Measurements from ENCODE around the gene TCEA3. TPM values are rescaled to one million over a fixed set of nuclear protein-coding genes. Genes with fewer than 3 reads are reported as not detected.

The TCEA3 gene
- total and polyA plus RNA-seq, 7 donors = 70.2 to 301 (median 195) TPM

GRCh38 chr1:23456226-23456625 is 31.7 kb upstream of the TCEA3 start:
- 90 to 93% (median 91%) methylated on average over 5 of the region's 5 CpGs for WGBS, 3 donors
- peaks cover 0 to 20% of the 10 kb centered on the region in 2 donors for H3K36me3 ChIP-seq (ENCODE audit: insufficient read depth in 1 of 2, low read depth in 1 of 2)
- H3K27me3 ChIP-seq (ENCODE audit: insufficient read depth in 3 of 3, low read length in 2 of 3) = no peaks in the 10 kb centered on the region
- ATAC-seq (no peak), DNase-seq (no peak)
- H3K4me1 ChIP-seq = peaks cover 33% of the 10 kb centered on the region
- intact Hi-C loops (cut with DNase I) = no loop called here
- H3K9me3 ChIP-seq = no peaks in the 10 kb centered on the region
- TF ChIP-seq CTCF (IDR thresholded peaks at IDR 0.05) = no peak
- no peak overlapping the region for H3K27ac ChIP-seq
- H3K4me3 ChIP-seq = no peak overlapping the region

- DNase-seq (no peak), ATAC-seq (no peak)
- Histone ChIP-seq H3K4me3 (no peak overlapping the region), H3K4me1 (peaks cover 34% of the 10 kb centered on the region), H3K36me3 (ENCODE audit: insufficient read depth in 1 of 2, low read depth in 1 of 2) (peaks cover 0 to 37% of the 10 kb centered on the region in 2 donors), H3K27me3 (ENCODE audit: insufficient read depth in 3 of 3, low read length in 2 of 3) (no peaks in the 10 kb centered on the region), H3K27ac (no peak overlapping the region), H3K9me3 (no peaks in the 10 kb centered on the region)
- 82 to 100% (median 88%) methylated on average over 3 of the region's 3 CpGs for WGBS, 3 donors
- no peak for TF ChIP-seq CTCF (IDR thresholded peaks at IDR 0.05)
- intact Hi-C loops (cut with DNase I) = no loop called here
Measured at GRCh38 chr1:23453455-23454000, 29.0 kb upstream of the TCEA3 start.

DNA sequence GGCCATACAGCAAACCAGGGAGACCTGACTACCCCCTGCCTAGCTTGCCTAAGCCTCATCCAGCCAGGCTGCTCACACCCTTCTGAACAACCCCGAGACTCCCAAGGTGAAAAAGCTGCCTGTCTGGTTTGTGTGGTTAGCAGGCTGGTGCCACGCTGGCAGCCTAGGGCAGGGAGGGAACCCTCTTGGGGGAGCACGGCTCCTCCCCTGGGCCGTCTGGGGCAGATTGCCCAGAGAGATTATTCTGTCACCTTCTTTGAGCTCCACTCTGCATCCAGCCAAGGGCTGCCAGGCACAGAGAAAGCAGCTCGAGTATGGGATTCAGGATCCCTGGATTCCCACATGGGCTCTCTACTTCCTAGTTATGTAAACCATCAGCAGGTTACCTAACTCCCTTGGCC is 27.5 kb upstream of the TCEA3 start:
- H3K4me1 ChIP-seq = peaks cover 23% of the 10 kb centered on the region
- H3K27ac ChIP-seq = peak overlapping the region; percentile 4
- DNase-seq = peak; percentile 52 to 80
- no peaks in the 10 kb centered on the region for H3K27me3 ChIP-seq (ENCODE audit: insufficient read depth in 3 of 3, low read length in 2 of 3)
- peak; percentile 78 to 86 (median 82) for ATAC-seq
- WGBS, 3 donors = 20 to 37% (median 34%) methylated on average over 5 of the region's 5 CpGs
- H3K4me3 ChIP-seq = no peak overlapping the region
- TF ChIP-seq CTCF (IDR thresholded peaks at IDR 0.05) = no peak
- peaks cover 0 to 42% of the 10 kb centered on the region in 2 donors for H3K36me3 ChIP-seq (ENCODE audit: insufficient read depth in 1 of 2, low read depth in 1 of 2)
- intact Hi-C loops (cut with DNase I) = no loop called here
- no peaks in the 10 kb centered on the region for H3K9me3 ChIP-seq

DNA sequence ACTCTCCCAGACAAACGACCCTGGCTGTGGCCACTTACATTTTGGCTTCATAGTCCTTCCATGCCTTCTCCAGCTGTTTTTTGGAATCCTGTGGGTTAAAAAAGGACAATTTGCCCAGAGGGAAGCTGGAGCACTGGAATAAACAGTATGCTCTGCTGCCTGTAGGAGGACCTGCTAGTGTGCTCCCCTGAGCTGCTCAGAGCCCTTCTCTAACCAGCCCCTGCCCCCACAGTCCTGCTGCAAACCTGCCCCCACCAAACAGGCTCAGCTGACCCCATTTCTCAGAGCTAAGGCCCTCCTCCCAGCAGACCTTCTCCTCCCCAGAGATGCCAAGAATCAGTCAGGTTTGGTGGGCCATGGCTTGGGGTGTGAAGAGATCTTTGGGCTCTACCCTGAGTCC is 26.9 kb upstream of the TCEA3 start:
- Histone ChIP-seq H3K4me1 (peaks cover 23% of the 10 kb centered on the region), H3K27ac (no peak overlapping the region), H3K4me3 (no peak overlapping the region), H3K27me3 (ENCODE audit: insufficient read depth in 3 of 3, low read length in 2 of 3) (no peaks in the 10 kb centered on the region), H3K36me3 (ENCODE audit: insufficient read depth in 1 of 2, low read depth in 1 of 2) (peaks cover 0 to 42% of the 10 kb centered on the region in 2 donors), H3K9me3 (no peaks in the 10 kb centered on the region)
- peak in 1 of 4 donors; percentile 2 for ATAC-seq
- no peak for DNase-seq
- no peak for TF ChIP-seq CTCF (IDR thresholded peaks at IDR 0.05)
- intact Hi-C loops (cut with DNase I) = no loop called here
- 17 to 59% (median 45%) methylated on average over 1 of the region's 1 CpG for WGBS, 3 donors

DNA sequence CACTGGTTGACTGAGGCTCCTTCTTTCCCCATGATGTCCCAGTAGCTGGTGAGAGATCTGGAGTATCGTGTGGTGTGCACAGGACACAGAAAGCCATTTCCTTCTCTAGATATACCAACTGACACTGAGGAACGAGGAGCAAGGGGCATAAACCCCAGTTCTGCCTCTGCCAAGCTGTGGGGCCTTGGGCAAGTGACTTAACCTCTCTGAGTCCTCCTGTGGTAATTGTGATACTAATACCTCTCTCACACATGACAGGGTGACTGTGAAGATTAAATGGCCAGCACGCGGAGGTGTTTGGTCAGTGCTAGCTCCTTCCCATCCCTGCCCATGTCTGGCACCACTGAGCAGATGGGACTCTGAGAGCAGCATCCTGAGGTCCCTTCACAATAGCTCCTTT is 26.3 kb upstream of the TCEA3 start:
- H3K9me3 ChIP-seq = no peaks in the 10 kb centered on the region
- intact Hi-C loops (cut with DNase I) = no loop called here
- H3K27me3 ChIP-seq (ENCODE audit: insufficient read depth in 3 of 3, low read length in 2 of 3) = no peaks in the 10 kb centered on the region
- H3K4me3 ChIP-seq = no peak overlapping the region
- DNase-seq (no peak), ATAC-seq (no peak)
- peaks cover 0 to 41% of the 10 kb centered on the region in 2 donors for H3K36me3 ChIP-seq (ENCODE audit: insufficient read depth in 1 of 2, low read depth in 1 of 2)
- TF ChIP-seq CTCF (IDR thresholded peaks at IDR 0.05) = no peak
- H3K4me1 ChIP-seq = peaks cover 23% of the 10 kb centered on the region
- no peak overlapping the region for H3K27ac ChIP-seq
- WGBS, 3 donors = 91 to 92% (median 92%) methylated on average over 4 of the region's 4 CpGs

All from psoas muscle (tissue), 8 donors.